Stimulated activated CD4-positive, alpha-beta T cell treated with anti-CD3 and anti-CD28 coated beads, Interleukin-4, amount 100 ng/mL, for 1 hour (primary cell): ENCODE data around the gene CLCF1.
A peak's percentile ranks its signal among the peaks of the same experiment; 100 is the strongest.

Source experiments
- DNase-seq: peaks from one replicate; pipeline ENCODE4 v3.0.0-alpha.2; 2020

The CLCF1 gene

DNA sequence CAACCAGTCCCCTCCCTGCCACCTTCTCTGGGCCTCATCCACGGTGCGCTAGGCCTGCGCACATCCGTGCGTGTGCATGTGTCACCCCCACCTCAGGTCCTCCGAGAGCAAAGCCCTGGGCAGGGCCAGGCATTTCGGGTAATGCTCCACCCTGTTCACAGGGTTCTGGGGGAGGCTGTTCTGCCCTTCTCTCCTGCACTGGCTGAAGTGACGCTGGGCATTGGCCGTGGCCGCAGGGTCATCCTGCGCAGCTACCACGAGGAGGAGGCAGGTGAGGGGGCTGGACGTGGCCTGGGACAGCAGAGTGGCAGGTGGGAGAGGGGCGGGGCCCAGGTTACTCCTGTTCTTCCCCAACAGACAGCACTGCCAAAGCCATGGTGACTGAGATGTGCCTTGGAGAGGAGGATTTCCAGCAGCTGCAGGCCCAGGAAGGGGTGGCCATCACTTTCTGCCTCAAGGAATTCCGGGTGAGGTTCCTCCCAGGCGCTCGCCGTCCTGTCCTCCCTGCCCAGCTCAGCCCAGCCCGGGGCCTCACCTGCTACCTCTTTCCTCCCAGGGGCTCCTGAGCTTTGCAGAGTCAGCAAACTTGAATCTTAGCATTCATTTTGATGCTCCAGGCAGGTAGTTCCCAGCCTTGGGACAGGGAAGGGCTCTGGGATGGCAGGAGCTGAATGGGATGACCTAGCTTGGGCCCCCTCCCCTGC is 22.3 kb upstream of the CLCF1 start:
- DNase-seq: no peak

DNA sequence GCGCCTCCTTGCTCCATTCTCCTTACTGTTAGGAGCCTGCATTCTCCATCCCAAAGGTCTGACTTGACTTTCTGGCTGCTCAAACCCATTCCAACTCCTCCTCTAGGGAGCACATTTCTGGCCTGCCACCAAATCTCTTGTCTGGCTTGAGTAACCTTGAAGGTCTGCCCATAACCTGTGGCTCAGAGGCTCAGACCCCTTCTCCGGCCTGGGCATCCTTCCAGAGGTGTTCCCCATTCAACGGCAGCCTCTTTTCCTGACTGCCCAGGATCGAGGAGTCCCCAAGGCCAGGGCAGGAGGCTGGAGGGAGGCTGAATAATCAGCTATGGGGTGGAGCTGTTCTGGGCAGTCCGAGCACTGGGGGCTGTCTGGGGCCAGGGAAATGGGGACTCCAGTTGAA is 20.6 kb upstream of the CLCF1 start:
- no peak for DNase-seq

DNA sequence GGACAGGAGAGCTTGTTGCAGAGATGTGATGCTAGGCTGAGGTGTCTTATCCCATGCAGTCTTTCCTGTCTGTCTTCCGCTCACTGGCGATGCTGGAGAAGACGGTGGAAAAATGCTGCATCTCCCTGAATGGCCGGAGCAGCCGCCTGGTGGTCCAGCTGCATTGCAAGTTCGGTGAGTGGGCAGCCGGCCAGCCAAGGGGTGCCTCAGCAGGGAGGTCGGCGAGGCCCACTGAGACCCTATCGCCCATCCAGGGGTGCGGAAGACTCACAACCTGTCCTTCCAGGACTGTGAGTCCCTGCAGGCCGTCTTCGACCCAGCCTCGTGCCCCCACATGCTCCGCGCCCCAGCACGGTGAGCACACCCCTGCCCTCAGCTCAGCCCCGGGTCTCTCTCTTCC is 20.0 kb upstream of the CLCF1 start:
- DNase-seq: no peak

DNA sequence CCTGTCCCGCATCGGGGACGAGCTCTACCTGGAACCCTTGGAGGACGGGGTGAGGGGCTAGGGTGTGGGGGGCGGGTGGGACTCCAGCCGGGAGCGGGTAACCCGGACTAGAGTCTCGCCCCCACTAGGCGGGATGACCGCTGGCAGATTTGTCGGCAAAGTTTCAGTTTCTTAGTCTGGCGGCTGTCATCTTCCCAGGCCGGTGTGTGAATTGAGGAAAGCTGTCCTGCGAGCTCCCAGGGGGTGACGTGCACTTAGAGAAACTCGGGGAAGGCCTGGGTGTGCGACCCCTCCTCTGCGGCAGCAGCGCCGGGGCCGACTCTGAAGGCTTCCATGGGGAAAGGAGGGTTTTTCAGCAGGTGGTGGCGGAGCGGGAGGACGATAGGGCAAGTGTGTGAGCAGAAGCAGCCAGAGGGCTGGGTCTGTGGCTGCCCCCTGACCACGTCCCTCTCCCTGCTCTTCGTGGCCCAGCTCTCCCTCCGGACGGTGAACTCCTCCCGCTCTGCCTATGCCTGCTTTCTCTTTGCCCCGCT is 18.9 kb upstream of the CLCF1 start:
- DNase-seq: no peak

DNA sequence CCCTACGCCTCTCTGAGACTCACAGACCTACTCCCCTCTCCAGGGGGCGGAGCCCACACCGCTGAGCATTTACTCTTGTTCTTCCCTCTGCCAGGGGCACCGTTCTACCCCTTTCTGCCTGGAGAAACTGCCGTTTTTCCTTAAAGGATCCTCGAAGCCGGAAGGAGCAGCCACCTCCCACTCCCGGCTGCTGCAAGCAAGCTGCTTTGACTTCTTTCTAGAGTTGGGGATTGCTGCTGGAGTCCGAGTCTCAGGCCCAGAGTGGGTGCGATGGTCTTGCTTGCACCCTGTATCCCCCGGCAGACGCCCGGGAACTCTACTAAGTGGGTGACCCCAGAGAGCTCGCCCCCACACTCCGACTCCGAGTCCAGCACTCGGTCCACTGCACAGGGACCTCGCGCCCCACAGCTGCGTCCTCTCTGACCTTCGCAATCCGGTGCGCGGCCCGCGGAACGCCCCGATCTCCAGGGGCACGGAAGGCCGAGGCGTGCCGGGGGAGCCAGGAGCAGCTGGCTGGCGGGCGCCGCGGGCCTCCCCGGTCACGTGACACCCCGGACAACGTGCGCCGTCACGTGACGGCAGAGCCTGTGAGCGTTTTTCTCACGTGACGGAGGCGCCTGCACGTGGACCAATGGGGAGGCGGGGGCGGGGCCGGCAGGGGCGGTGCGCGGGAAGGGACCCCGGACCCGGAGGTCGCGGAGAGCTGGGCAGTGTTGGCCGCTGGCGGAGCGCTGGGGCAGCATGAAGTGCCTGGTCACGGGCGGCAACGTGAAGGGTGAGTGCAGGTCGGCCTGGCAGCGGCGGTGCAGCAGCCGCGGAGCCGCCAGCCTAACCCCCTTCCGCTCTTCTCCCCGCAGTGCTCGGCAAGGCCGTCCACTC is 18.1 kb upstream of the CLCF1 start, which contains the start of gene RAD9A:
Gene RAD9A, plus strand, starts transcription at position 683 of the 879 bp plus-strand sequence. Its CDS starts 59 bp downstream, at position 742.
- peak; percentile 92 for DNase-seq

DNA sequence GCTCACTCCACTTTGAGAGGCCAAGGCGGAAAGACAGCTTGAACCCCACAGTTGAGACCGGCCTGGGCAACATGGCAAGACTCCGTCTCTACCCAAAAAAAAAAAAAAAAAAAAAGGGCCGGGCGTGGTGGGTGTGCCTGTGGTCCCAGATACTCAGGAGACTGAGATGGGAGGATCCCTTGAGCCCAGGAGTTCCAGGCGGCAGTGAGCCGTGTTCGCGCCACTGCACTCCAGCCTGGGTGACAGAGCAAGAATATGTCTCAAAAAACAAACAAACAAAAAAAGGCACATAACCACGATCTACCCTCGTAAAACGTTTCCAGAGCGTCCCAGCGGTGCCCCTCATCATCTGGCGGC is 17.5 kb upstream of the CLCF1 start:
- no peak for DNase-seq

DNA sequence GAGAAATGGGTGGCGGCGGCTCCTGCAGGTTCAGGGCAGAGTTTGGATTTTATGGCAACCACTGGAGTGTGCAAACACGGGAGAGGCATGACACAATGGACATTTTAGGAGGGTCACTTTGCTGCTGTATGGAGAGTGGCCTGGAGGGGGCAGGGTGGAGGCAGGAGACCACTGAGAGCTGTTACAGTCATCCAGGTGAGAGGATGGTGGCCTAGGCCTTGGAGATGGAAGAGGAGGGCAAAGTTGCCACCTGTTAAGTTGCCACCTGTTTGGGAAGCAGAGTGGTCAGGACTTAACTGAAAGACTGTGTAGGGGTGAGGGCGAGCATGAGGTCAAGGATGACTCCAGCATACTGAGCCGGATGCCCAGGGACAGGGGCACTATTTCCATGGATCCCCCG is 16.1 kb upstream of the CLCF1 start:
- peak; percentile 58 for DNase-seq

DNA sequence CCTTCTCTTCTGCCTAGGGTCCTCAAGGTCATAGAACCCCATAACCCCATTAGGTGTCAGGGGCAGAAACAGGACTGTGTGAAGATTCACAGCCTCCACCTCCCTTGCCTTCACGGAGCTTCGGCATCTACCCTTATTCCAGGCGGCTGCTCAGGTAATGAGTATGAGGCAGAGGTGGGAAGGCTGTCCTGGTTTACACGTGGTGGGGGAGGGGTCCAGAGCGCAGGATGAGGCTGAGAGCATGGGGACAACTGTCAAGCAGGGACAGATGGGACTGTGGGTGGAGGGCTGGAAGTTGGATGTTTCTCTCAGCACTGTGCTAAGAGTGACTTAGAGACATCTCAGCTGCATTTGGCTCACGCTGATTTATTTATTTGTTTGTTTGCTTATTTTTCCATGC is 14.1 kb upstream of the CLCF1 start:
- DNase-seq: no peak

DNA sequence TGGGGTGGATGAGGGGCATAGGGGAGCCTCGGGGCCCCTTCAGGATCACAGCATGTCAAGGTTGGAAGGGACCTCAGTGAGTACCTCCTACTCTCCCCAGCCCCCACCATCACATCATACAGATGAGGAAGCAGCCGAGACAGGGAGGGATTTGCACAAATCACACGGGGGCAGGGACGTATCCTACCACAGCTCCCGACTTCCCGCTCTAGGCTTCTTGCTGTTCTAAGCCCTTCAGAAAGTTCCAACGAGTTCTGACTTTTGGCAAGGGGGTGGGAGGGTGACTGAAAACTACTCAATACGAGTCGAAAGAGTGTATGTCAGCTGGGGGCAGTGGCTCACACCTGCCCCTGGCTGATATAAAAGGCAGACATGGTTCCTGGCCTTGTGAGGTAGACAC is 13.7 kb upstream of the CLCF1 start:
- no peak for DNase-seq

DNA sequence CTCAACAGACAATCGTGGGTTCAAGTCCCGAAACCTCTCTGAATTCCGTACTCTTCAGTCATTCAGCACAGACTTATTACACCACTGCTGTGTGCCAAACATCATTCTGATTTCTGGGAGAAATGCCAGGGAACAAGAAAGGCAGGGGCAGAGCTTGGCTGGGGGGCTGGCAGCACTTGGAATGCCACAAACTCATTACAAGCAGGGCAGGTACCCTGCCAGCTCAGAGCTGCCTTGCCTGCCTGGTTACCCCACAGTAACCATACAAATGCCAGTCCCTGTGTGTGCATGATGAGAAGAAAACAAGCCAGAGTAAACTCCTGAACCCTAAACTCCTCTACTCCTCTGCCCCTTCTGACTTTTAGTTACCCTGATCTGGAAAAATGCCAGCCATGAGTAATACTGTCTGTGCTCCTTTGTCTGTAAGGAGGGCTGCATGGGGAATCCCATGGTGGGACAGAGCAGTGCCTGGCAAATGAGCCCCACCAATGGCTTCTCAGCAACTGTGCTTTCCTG is 11.5 kb upstream of the CLCF1 start:
- DNase-seq: no peak

DNA sequence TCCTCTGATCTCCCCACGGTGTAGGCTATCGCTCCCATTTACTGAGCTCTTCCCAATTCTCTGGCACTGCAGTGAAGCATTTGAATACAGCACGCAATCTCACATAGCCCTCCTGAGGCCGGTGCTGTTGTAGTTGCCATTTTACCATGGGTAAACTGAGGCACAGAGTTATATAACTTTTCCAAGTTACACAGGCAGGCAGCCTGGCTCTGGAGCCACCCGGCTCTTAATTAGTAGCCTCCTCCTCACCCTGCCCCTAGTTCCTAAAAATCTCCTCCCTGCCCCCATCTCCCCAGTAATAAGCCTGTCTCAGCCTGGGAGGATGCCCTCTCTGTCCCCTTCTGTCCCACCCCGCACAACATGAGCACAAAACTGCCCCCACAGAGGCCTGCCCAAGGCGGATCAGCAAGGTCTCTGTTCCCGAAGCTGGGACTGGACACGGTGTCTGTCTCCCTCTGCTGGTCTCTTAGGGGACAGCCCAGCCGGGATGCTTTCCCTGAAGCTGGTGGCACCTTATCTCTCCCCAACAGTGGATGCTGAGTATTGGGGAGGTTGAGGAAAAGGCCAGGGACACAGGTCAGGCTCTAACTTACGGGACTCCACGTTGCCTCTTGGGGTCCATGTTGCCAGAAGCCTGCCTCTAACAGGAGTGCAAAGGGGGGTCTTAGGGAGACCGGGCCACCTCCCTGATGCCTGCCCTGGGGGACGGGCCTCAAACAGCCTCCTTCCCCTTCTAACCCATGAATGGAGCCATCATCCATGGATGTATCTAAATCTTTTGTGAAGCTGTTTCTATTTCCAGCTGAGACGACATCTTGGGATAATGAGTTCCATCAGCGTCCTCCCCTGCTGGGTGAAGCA is 9.1 kb upstream of the CLCF1 start:
- DNase-seq: peak; percentile 81

DNA sequence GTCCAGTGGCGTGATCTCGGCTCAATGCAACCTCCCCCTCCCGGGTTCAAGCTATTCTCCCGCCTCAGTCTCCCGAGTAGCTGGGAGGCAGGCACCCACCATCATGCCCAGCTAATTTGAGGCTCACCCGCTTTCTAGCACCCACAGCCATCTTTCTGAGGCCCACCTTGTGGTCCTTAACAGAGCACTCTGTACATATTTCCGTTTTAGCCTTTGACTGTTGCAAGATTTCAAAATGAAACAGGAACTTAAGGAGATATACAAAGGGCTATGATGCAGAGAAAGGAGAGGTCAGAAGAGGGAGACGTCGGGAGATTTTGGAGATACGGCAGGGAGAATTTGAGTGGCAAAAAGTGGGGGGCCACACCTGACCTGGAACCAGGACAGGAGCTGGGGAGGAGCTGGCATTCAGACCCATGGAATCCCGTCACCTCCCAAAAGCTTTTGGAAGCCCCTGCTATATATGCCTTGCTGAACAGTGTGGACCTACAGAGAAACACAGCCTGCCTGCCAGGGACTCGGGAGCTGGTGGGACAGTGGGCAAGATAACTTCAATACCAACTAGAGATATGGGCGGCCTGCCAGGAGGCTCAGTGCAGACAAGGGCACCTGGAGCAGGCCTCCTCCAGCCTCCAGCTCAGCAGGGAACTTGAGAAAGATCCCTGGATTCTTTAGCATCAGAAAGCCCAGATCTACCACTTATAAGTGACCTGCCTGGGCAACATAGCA is 8.0 kb upstream of the CLCF1 start:
- DNase-seq: no peak

DNA sequence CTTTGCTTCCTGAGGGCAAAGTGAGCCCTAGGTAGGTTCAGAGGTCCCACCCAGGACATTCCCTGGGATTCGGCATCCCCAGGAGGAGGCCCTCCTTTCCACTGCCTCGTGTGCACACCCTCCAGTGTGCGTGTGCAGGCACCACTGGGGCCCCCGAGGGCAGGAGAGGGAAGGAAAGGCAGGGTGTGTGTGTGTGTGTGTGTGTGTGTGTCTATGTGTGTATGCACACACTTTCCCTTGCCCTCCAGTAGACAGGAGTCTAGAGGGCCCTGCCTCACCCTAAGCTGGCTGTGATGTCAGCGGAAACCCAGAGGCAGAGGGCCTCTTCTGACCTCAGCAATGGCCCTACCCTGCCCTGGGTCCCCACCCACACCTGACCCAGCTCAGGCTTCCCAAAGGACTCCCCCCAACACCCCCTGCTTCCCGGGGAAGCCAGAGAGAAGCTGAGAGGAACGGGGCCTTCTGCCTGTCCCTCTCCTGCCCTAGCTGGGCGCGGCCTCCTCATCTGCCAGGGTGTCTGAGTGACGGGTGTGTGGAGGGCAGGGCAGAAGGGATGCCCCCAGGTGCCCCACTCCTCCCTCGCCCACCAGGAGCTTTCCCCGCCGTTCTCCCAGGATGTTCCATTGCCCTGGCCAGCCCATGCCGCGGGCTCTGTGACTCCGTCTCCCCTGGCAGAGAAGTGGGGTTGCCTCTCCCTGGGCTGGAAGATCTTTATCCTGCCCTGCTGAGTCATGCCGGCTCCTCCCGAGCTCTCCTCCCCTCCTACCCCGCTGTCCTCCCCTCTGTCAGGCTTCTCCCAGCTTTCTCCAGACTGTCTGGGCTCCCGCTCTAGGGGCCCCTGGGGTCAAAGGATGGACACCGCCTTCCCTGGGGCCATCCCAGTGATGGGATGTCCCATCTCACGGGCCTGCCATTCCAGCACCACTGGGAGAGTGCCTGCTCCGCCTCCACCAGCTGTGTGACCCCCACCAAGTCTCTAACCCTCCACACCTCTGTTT is 6.0 kb upstream of the CLCF1 start:
- DNase-seq: no peak

DNA sequence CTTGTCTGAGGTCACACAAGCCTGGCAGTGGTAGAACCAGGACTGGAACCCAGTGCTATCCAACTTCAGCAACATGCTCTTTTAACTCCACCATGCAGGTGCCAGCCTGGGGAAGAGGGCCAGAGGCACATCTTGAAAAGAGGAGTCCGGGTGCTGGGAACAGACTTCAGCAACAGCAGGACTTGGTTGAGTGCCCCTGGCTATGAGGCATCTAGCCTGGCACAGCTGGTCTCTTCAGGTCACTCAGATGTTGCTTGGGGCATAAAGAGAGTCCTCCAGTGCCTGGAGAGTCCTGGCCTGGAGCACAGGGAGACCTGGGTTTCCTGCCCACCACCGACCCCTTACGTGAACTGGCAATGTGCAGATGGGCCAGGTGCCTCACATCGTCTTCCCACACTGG is 5.1 kb upstream of the CLCF1 start:
- no peak for DNase-seq

DNA sequence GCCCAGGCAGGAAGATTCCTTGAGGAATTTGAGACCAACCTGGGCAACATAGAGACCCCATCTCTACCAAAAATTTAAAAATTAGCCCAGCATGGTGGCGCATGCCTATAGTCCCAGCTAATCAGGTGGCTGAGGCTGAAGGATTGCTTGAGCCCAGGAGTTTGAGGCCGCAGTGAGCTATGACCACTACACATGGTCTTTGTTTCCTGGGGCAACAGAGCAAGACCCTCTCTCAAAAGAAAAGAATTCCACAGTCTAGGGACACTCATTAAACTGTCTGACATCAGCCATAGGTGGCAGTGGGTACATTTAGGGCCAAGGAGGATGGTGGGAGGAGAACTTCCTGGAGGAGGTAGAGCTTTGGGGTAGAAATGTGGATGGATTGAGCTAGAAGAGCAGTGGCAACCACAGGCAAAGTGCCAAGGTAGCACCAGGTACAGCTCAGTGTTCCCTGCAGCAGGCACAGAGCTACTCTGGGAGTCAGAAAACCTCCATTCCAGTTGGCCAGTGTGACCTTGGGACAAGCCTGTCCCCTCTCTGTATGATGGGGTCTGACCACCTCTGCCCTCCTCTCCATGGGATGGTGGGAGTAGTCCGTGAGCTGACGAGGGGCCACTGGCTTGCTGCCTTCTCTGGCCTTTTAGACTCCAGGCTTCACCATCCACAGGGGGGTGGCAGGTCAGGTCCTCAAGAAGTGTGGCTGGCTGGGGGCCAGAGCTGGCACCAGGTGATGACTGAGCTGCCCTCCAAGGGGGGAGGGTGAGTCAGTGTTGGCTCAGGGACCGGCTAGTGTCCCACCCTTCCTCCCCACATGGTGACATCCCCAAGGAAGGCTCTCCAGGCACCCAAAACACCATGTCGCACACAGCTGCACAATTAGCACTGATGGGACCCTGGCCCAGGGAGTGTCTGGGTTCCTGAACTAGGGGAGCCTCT is 3.7 kb upstream of the CLCF1 start:
- DNase-seq: no peak

DNA sequence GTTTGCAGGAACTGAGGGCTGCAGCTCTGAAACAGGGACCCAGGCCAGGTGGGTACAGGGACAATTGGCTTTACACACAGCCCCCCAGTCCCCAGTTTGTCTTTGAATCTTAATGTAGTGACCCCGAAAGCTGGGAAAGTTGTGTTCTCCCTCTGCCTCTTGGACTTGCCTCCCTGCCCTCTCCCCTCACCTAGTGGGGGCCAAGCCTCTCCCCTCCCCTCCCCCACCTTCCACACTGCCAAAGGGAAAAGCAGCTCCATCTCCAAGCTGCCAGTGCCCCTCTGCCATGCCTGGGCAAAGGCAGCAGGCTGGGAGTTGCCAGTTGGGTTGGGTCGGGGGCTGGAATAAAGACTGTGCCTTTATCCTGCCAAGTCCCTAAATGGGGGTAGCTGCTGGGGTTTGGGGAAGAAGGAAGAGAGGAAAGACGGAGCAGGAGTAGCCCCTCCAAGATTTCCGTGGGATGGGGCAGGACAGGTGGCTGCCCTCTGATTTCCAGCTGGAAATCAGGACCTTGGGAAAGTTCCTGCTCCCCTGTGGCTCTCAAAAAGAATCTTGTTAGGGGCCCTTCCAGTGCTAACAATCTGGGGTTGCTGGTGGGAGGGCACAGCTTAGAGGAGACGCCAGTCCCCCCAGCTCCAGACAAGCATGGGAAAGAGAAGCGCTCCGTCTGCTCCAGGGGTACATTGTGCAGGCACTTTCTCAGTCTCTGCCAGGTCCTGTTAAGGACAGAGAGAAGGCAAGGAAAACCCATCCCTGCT is 2.8 kb upstream of the CLCF1 start:
- DNase-seq: no peak

DNA sequence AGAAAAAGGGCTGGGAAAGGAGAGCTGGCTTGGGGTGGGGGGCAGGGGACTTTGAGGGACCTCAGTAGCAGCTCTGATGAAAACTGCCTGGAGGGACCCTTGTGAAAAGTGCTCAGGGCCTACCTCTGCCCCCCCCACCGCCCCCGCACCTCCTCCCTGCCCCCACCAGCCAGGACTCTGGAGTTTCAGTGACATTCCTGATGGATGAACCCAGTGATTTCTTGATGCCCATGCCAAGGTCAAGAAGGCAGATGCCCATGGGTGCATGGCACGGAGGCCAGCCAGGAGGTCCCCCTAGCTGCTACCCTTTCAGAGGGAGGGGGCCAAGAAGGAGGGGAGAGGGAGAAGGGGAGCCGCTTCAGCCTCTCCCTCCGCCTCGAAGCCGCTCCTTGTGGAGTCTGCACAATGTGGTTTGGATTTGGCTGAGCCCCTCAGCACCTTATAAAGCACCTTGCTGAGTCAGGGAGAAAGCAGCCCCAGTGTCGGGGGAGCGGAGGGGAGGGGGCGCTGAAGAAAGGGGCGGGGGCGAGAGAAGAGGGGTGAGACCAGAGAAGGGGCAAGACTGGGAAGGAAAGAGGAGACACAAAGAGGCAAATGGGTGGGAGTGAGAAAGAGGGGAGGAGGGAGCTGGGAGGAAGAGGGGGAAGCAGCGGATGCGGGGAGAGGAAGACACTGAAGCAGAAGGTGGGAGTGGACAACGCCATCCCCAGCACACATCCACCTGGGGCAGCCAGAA is 2.1 kb upstream of the CLCF1 start:
- DNase-seq: no peak
